OCI-LY7 (cell line): ENCODE measurements around the gene BHLHE41.

ENCODE experiments used
- EZH2phosphoT487 ChIP-seq: fragments of 200-600 bp; sonication (generic); IDR thresholded peaks from 2 replicates; pipeline ENCODE4 v1.6.1; 2018; ENCODE audit warnings: low read depth, borderline replicate concordance, mild to moderate bottlenecking, mixed run types, antibody characterized with exemption, low read length, moderate library complexity, mixed read lengths
- TF ChIP-seq, protein P1 (sequence below): fragments of 200-600 bp; sonication (generic); conservative IDR thresholded peaks from 2 replicates; pipeline ENCODE4 v1.5.1; 2014; ENCODE audit warnings: mild to moderate bottlenecking, antibody characterized with exemption, low read length, moderate library complexity, mixed read lengths

GRCh38 chr12:26148291-26148690, 23.5 kb upstream of the BHLHE41 start:
- TF ChIP-seq, protein P1, sequence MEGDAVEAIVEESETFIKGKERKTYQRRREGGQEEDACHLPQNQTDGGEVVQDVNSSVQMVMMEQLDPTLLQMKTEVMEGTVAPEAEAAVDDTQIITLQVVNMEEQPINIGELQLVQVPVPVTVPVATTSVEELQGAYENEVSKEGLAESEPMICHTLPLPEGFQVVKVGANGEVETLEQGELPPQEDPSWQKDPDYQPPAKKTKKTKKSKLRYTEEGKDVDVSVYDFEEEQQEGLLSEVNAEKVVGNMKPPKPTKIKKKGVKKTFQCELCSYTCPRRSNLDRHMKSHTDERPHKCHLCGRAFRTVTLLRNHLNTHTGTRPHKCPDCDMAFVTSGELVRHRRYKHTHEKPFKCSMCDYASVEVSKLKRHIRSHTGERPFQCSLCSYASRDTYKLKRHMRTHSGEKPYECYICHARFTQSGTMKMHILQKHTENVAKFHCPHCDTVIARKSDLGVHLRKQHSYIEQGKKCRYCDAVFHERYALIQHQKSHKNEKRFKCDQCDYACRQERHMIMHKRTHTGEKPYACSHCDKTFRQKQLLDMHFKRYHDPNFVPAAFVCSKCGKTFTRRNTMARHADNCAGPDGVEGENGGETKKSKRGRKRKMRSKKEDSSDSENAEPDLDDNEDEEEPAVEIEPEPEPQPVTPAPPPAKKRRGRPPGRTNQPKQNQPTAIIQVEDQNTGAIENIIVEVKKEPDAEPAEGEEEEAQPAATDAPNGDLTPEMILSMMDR, result no peak
- TF ChIP-seq EZH2phosphoT487, result no peak
